GM19455 (cell line): ENCODE results near the gene THSD7B.

Source experiments
- ATAC-seq: cut with Tn5 transposase; IDR thresholded peaks from one replicate; pipeline ENCODE4 v1.9.1; 2021; ENCODE audit not compliant: unreplicated experiment

Gene THSD7B

GRCh38 chr2:136798766-136799165 is 33.4 kb downstream of the THSD7B start:
- ATAC-seq, result no peak

- no peak for ATAC-seq
These were observed 36.3 kb downstream of the THSD7B start for GRCh38 chr2:136801661-136802060.

GRCh38 chr2:136809998-136810397 is 44.7 kb downstream of the THSD7B start:
- ATAC-seq, result no peak

- ATAC-seq, result no peak
These were observed 53.5 kb downstream of the THSD7B start for GRCh38 chr2:136818839-136819238.

DNA sequence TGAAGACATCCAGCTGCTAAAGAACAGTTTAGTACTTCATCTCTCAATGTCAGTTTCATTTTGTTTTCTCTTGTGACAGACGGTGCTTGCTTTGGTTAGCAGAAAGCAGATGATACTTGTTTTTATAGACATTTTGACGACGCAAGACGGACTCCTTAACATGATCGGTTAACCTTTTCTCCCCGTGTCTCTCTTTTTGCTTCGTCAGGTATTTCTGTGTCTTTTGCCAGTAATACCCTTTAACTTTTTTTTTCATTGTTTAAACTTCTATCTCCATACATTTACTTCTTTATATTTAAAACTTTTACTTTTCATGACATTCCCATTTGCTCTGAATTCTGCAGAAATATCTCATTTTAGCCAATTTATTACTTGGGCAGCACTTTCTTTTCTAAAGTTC is 57.9 kb downstream of the THSD7B start:
- ATAC-seq, result no peak

DNA sequence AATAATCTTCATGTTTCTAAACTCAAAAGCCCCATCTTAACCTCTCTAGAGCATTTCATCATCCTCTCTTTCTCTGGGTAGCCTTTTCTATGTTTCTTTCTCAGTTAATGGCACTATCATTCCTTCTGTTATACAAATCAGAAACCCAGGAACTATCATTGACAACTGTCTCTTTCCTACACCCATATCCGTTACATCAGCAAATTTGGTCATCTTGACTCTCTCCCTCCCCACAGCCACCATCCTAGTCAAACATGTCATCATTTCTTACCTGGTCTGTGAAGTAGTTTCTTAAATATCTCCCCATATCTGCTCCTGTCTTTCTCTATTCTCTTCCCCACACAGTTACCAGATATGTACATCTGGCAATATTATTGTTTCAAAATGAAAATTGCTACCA is 62.8 kb downstream of the THSD7B start:
- no peak for ATAC-seq

GRCh38 chr2:136828774-136829173 is 63.4 kb downstream of the THSD7B start:
- ATAC-seq, result no peak

DNA sequence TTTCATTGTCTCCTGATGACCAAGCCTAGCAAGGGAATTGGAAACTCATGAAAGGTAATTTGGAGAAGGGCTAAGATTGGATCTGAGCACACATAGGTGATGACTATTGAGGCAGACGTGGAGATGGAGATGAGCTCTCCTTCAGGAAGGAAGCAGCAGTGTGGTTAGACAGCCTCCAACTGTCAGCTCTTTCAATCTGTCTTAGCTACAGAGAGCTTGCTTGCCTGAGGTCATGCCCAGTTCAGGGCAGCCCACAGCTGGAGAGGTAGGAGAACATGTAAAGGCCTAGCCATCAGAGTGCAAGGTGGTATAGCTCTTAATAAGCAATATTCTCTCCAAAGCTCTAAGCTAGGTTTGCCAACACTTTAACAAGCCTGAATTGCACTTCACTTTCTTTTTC is 79.2 kb downstream of the THSD7B start:
- no peak for ATAC-seq

DNA sequence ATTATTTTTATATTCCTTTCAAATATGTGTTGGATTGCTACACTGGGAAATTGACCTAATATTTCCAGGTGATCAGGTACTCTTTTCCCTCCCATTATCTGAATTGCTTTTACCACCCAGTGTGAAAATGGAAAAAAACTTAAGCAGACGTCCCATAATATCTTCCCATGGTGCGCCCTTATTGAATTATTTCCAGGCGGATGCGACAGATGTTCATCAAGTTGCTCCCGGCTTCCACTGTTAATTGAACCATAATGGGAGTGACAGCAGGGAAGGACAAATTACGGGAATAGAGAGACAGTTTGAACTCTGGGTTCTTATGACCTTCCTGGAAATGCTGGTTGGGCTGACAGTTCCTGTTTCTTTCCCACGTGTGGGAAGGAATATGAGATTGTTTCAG is 93.3 kb downstream of the THSD7B start:
- ATAC-seq, result no peak

DNA sequence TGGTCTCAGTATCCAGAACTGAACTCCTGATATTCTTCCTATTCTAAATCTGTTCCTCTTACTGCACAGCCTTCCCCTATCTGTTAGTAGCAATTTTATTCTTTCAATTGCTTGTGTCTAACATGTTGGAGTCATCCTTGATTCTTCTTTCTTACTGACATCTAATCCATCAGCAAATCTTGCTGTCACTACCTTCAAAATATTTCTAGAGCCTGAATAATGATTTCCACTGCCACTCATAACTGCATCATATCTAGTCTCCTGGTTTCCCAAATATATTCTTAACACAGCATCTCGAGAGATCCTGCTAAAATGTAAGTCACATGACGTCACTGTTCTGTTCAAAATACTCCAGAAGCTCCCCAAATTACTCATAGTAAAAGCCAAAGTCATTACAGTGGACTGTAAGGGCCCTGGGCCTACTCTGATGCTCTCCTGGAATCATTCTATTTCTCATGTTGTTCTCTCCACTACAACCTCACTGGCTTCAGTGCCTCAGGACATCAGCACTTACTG is 95.2 kb downstream of the THSD7B start:
- ATAC-seq, result no peak

DNA sequence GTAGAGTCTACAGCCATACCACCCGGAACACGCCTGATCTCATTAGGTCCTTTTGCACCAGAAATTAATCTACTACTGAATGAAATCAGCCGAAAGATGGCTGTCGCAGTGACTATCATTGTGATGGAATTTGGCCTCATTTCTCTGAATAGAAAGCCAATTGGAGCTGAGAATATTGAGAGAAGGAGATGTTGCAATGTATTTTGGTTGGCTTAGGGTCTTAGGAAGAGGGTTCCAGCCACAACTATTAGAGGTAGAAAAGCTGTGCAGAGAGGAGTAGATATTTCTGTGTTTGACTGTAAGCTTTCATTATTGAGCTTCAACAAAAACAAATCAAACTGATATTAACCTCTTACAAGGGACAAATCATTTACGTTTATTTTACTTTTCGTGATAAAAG is 98.1 kb downstream of the THSD7B start:
- no peak for ATAC-seq

- ATAC-seq, result no peak
These were observed 98.5 kb downstream of the THSD7B start for GRCh38 chr2:136863874-136864273.

- ATAC-seq, result no peak
These were observed 106.1 kb downstream of the THSD7B start for GRCh38 chr2:136871424-136871823.

DNA sequence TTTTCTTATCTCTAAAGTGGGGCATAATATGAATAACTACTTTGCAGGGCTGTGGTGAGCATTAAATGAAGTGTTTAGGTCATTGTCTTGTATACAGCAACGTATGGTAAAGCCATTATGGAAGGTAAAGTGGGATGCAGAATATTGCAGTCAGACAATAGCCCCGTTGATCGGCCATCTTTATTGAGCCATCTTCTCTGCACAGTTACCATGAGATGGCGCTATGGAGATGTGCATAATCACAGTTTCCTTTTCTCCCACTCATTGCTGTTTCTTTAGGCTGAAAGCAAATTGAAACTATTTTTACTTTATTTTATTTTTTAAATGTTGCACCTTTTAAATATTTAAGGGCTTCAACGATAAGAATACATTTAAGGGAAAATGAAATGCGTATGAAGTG is 108.9 kb downstream of the THSD7B start:
- no peak for ATAC-seq

DNA sequence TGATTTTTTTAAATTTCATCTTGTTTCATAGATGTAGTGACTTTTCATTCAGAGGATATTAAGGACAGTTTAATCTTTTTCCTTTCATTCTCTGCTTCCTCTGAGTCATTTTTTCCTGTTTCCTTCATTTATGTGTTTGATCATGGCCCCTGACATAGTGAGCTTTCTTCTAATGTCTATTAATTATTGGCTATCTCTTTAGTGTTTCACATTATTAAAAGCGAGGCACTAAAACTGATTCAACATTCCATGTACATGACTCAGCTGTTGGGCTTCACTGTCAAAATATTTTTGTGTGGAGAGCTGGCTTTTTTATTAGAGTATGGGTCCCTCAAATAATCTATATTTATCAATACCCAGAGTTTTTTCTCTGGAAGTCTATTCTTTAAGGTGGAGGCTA is 125.8 kb downstream of the THSD7B start:
- ATAC-seq, result no peak

GRCh38 chr2:136894007-136894634 is 128.8 kb downstream of the THSD7B start:
- no peak for ATAC-seq

- no peak for ATAC-seq
These were observed 136.4 kb downstream of the THSD7B start for GRCh38 chr2:136901732-136902131.

- no peak for ATAC-seq
These were observed 140.4 kb downstream of the THSD7B start for GRCh38 chr2:136905779-136906178.

- no peak for ATAC-seq
These were observed 144.4 kb downstream of the THSD7B start for GRCh38 chr2:136909777-136910176.

GRCh38 chr2:136916131-136916530 is 150.8 kb downstream of the THSD7B start:
- ATAC-seq, result no peak

DNA sequence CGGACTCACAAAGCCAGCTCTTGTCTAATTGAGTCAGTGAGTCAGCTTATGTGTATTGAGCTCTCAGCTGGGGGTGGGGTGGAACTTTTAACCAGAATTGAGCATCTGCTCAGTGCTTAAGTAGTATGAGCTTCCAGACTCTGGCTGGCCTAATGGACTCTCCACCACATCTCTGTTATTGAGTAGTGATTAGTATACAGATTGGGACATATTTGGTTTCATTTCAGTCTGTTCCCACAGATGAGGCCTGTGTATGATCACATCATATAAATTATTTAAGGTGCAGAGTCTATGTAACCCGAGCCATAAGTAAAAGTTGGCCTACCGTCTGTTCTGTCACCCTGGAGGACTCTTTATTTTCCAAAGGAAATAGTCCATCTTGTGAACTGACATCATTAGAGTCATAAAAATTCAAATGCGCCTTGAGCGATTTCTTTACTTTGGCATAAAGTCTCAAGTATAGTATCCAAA is 152.1 kb downstream of the THSD7B start:
- no peak for ATAC-seq

DNA sequence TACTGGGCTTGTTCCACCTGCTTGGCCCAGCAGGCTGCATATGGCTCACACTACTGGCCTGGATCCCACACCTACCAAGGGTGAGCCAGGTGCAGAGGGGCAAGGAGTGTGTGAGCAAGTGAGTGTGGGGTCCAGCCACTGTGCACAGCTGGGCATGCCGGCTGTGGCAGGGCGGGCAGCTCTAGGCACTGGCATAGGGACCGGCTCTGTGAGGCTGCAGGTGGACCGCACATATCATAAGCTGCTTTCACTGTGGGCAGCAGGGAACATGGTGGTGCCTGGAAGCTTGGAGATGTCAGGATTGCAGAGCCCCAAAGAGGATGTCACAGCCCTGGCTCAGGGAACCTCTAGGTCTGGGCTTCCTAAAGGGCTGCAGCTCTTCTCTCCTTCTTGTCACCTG is 154.3 kb downstream of the THSD7B start:
- no peak for ATAC-seq

DNA sequence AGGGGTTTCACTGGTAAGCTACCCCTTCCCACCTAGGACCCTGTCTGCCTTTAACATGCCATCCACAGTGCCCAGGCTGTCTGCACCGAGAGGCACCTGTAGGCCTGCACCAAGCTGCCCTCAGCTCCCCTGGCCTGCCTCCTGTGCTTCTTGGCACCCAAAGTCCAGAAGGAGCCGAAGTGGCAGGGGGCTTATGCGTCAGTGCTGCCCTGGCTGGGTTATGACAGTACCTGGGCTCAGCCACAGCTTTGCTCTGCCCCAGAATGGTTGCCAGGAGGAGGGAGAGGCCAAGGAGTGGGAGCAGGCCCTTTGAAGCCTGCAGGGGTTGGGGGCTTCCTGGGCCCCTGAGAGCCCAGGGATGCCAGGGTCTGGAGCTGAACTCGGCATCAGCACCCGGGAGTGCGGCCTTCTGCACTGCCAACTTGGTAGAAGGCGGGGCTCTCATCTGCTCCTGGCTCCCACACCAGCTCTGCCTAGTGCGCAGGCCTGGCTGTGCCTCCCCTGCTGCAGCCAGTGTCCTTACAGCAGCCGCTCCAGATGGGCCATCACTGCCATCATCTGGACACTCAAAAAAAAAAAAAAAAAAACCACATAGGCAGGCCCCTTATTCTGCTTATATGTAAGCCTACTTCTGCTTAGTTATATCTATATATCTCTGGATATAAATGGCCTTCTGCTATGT is 155.4 kb downstream of the THSD7B start:
- no peak for ATAC-seq
